Bronchial epithelial cell (primary cell): ENCODE measurements around the gene STAT5B. TPM values are rescaled to one million over a fixed set of nuclear protein-coding genes. Genes with fewer than 3 reads are reported as not detected.

ENCODE experiments used
- DNase-seq: peaks from one replicate; pipeline ENCODE4 v3.0.0-alpha.2; 2010; ENCODE audit warnings: low read depth
- FAIRE-seq: peaks from 2 replicates; lab custom pipeline; 2011; peaks lifted over from hg19 to GRCh38; lab: Jason Lieb, UNC
- H3K27me3 ChIP-seq: 2 replicates; pipeline ENCODE4 v1.5.1; 2011; ENCODE audit warnings: low read length; ENCODE audit not compliant: control insufficient read depth, insufficient read depth
- H3K36me3 ChIP-seq: 2 replicates; pipeline ENCODE4 v1.5.1; 2011; ENCODE audit warnings: low read length; ENCODE audit not compliant: control insufficient read depth, insufficient read depth
- H3K4me3 ChIP-seq: 2 replicates; pipeline ENCODE4 v1.5.1; 2011; ENCODE audit warnings: mild to moderate bottlenecking, low read depth, low read length, control low read depth
- CTCF ChIP-seq: IDR thresholded peaks from 2 replicates; pipeline ENCODE4 v1.5.1; 2011; ENCODE audit warnings: mild to moderate bottlenecking, moderate library complexity, low read length, control low read depth, inconsistent platforms; ENCODE audit not compliant: insufficient read depth, severe bottlenecking
- total RNA-seq: library from RNA; depleted of rRNA; stranded (reverse); fragments of >200 nt; gene quantifications from 2 replicates; pipeline ENCODE4 v1.2.1, GENCODE V29; 2014

Gene STAT5B
- total RNA-seq, 1 donor from 2014 or later = 11.6 TPM

DNA sequence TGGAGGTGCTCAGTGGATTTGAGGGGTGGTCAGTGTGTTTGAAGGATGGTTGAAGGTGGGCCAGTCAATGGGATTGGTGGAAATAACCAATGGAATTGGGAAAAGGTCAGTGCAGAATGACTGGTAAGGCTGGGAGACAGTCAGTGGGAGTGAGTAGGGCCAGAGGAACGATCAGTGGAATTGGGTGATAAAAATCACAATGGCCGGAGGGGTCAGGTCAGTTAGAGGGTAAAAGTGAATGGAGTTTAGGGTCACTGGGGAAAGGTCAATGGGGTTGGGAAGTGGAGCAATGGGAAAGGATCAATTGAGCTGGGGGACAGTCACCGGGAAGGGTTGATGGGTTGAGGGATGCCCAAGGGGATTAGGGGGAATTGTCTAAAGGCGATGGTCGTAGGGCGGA is 110.4 kb downstream of the STAT5B start:
- H3K27me3 ChIP-seq = no peaks in the 10 kb centered on the region
- no peak for FAIRE-seq
- DNase-seq = no peak
- no peak overlapping the region for H3K4me3 ChIP-seq
- TF ChIP-seq CTCF = no peak
- no peaks in the 10 kb centered on the region for H3K36me3 ChIP-seq

DNA sequence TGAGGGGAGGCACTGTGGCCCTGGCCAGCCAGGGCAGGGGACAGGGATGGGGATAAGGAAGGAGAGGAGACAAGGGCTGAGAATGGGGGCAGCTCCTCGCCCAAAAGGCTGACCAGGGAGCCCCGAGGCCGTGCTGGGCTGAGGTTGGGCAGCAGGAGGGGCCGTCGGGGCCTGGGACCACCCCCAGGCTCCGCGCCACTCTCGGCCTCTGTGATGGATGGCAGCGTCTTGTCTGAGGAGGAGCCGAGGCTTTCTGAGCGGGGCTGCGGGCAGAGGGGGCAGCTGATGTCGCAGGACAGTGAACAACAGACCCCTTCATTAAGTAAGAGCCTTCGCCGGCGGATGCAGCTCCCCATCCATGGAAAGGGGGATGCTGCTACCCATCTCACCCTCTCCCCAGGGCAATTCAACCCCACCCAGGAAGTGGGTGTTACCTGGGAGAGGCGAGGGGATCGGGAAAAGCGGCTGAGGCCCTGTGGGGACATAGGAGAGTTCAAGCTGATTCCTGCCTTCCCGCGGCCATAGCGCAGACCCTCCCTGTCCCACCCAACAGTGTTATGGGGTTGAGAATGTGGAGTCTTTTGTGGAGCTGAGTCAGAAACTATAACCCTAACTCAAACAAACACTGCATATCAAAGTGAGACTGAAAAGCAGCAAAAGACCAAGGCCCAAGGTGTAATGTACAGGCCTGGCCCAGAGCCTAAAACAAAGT is 112.3 kb downstream of the STAT5B start:
- no peak for TF ChIP-seq CTCF
- DNase-seq = no peak
- Histone ChIP-seq H3K4me3 (no peak overlapping the region), H3K36me3 (no peaks in the 10 kb centered on the region), H3K27me3 (no peaks in the 10 kb centered on the region)
- FAIRE-seq = no peak

DNA sequence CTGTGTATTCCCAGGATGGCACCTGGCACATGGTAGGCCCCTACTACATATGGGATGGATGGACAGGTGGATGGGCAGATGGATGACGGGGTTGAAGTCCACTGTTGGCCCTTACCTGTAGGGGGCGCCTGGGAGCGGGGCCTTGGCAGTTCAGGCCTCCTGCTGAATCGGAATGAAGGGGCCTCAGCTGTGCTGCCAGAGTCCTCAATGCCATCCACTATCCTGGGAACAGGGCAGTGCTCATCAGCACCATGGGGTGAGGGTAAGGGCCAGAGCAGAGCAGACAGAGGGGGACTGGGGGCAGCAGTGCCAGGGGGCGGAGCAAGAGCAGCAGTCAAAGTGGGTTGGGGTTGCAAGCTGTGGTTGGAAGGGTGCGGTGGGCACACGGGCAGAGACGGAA is 113.1 kb downstream of the STAT5B start:
- Histone ChIP-seq H3K27me3 (no peaks in the 10 kb centered on the region), H3K4me3 (no peak overlapping the region), H3K36me3 (no peaks in the 10 kb centered on the region)
- DNase-seq (no peak), FAIRE-seq (no peak)
- TF ChIP-seq CTCF = peak; percentile 26

GRCh38 chr17:42160531-42160910 is 115.7 kb downstream of the STAT5B start:
- DNase-seq (no peak), FAIRE-seq (no peak)
- TF ChIP-seq CTCF = no peak
- no peak overlapping the region for H3K4me3 ChIP-seq
- H3K27me3 ChIP-seq = no peaks in the 10 kb centered on the region
- H3K36me3 ChIP-seq = no peaks in the 10 kb centered on the region

GRCh38 chr17:42159796-42160530 is 116.2 kb downstream of the STAT5B start:
- TF ChIP-seq CTCF = no peak
- DNase-seq (no peak), FAIRE-seq (no peak)
- Histone ChIP-seq H3K27me3 (no peaks in the 10 kb centered on the region), H3K36me3 (no peaks in the 10 kb centered on the region), H3K4me3 (no peak overlapping the region)
